HG02610 (cell line): ENCODE results near the gene GALE.

Experiments
- ATAC-seq: cut with Tn5 transposase; IDR thresholded peaks from one replicate; pipeline ENCODE4 v1.9.1; 2021; ENCODE audit warnings: mild to moderate bottlenecking, moderate library complexity; ENCODE audit not compliant: unreplicated experiment

GALE gene

GRCh38 chr1:23756676-23757075 is 43.9 kb downstream of the GALE start:
- ATAC-seq, result no peak

- ATAC-seq, result no peak
Measured at GRCh38 chr1:23752909-23753308, 47.6 kb downstream of the GALE start.

GRCh38 chr1:23751815-23752200 is 48.7 kb downstream of the GALE start:
- ATAC-seq, result no peak

- ATAC-seq, result no peak
Measured at GRCh38 chr1:23751050-23751814, 49.3 kb downstream of the GALE start.

- ATAC-seq, result no peak
Measured at GRCh38 chr1:23748016-23748415, 52.5 kb downstream of the GALE start.
